ENCODE results near the gene NMNAT2.

Gene NMNAT2

GRCh38 chr1:183210681-183211080 is 207.5 kb downstream of the NMNAT2 start:
- DNase-seq (ENCODE audit: low read depth): no peak

DNA sequence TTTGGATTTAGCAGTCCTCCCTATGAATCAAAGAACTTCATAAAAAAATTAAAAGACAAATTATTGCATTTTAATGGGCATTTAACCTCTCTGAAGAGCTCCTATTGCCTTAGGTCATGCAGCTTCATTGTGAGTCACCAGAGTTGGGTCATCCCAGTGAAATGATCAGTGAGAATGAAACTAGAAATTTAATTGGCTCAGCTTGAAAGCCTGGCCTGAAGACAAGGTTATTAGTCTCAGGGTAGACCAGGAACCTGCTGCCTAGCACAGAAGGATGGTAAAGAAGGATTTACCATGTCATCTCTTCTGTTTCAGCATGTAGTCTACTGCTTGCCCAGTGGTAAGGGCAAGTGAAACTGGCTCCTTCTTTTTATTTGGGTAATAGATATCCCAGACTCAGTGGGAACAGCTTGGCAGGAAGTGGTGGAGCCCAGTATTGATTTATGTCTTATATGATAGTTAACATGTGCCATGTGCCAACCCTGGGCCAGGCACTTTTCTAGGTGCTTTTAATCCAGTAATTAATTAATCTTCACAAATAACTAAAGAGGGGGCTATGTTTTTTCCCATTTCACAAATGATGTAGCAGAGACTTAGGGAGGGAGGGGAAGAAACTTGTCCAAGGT is 208.5 kb downstream of the NMNAT2 start:
- peak; percentile 56 for DNase-seq (ENCODE audit: low read depth)

GRCh38 chr1:183206538-183207122 is 211.6 kb downstream of the NMNAT2 start:
- DNase-seq (ENCODE audit: low read depth): no peak

GRCh38 chr1:183205196-183205781 is 212.9 kb downstream of the NMNAT2 start:
- DNase-seq (ENCODE audit: low read depth): no peak

DNA sequence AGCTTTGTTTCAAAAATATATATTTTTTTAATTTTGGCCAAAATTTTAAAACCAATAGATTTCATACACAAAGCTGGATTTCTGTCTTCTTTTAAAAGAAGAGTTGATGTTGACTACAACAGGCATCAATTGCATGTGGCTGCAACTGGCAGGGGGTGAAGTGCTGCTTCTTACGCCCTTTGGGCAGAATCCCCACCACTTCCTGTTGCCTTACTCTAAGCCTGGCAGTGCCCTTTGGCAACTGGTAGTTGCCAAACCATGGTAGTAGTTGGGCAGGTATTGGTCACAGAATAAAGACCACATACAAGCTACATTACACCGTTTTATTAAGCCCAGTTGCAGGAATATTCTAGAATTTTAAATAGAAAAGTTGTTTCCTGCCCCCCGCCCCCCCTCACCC is 215.1 kb downstream of the NMNAT2 start:
- DNase-seq (ENCODE audit: low read depth): no peak

- no peak for DNase-seq (ENCODE audit: low read depth)
These were observed 217.7 kb downstream of the NMNAT2 start for GRCh38 chr1:183200451-183200850.

DNA sequence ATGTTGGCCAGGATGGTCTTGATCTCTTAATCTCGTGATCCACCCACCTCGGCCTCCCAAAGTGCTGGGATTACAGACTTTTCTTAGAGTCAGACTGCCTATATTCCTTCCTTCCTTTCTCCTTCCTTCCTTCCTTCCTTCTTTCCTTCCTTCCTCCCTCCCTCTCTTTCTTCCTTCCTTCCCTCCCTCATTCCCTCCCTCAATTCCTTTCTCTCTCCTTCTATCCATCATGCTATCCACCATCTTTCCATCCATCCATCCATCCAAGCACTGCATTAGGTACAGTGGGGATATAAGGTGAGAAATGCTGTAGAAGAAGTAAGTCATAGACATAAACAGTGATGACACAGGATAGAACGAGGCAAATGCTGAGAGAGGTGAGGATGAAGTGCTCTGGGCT is 218.9 kb downstream of the NMNAT2 start:
- DNase-seq (ENCODE audit: low read depth): no peak

GRCh38 chr1:183198463-183198862 is 219.7 kb downstream of the NMNAT2 start:
- DNase-seq (ENCODE audit: low read depth): peak; percentile 95
